Activated CD8-positive, alpha-beta memory T cell treated with anti-CD3 and anti-CD28 coated beads, Interleukin-2, amount 10 ng/mL, durations not matched to agents 7 days and 5 days (primary cell): ENCODE results near the gene PSMA6. TPM values are rescaled to one million over a fixed set of nuclear protein-coding genes. Genes with fewer than 3 reads are reported as not detected.
"Not testable (repeated sequence)": the region's sequence is repeated elsewhere in the genome, so short reads cannot be mapped to it uniquely, and the experiment has no call there.

Experiments
- ATAC-seq: fragments of 150-1000 bp; cut with Tn5 transposase; one replicate; pipeline ENCODE4 v1.10.0; 2021; ENCODE audit warnings: moderate library complexity
- CTCF ChIA-PET: fragments of 350-600 bp; sonication (Branson Sonifier 250); formaldehyde crosslinking; loops from one replicate; lab custom pipeline; 2021; ENCODE audit warnings: antibody characterized with exemption; lab: Charles Lee
- DNase-seq: peaks from one replicate; pipeline ENCODE4 v3.0.0-alpha.2; 2020
- H3K27ac Mint-ChIP-seq: one replicate; pipeline ENCODE4 v1.8.0; 2021; ENCODE audit warnings: mild to moderate bottlenecking, mixed read lengths
- H3K27me3 Mint-ChIP-seq: one replicate; pipeline ENCODE4 v1.8.0; 2021; ENCODE audit warnings: mixed read lengths
- H3K36me3 Mint-ChIP-seq: one replicate; pipeline ENCODE4 v1.8.0; 2021; ENCODE audit warnings: mild to moderate bottlenecking, mixed read lengths
- H3K4me1 Mint-ChIP-seq: one replicate; pipeline ENCODE4 v1.8.0; 2021; ENCODE audit warnings: mixed read lengths
- H3K4me3 Mint-ChIP-seq: one replicate; pipeline ENCODE4 v1.8.0; 2021; ENCODE audit warnings: mild to moderate bottlenecking, moderate library complexity, mixed read lengths
- H3K9me3 Mint-ChIP-seq: one replicate; pipeline ENCODE4 v1.8.0; 2022; ENCODE audit warnings: low read depth, mixed read lengths
- total RNA-seq, 2 experiments: library from RNA; stranded (reverse); gene quantifications; one replicate each; pipeline ENCODE4 v1.2.3, GENCODE V29; 2021

Gene PSMA6
- total RNA-seq, 2 experiments from 2014 or later = 251 to 299 TPM

DNA sequence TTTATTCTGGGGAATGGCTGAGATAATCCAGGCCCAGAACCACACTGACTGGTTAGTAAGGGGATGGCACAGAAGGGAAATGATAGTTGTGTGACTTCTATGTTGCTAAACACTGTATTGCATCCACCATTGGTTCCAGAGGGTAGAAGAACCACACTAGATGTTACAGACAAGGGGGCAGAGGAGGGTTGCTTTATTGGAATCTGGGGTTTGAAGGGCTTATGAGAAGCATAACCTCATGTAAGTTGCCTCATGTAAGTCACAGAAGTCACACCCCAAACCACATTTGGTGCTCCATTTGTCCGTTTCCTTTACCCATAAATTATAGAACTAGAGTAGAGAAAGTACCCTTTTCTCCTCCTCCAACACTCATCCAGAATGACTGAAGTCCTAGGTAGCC is 5.5 kb upstream of the PSMA6 start:
- Mint-ChIP-seq H3K9me3 (no peaks in the 10 kb centered on the region), H3K4me3 (no peak overlapping the region), H3K27me3 (no peaks in the 10 kb centered on the region), H3K36me3 (peaks cover 10% of the 10 kb centered on the region), H3K27ac (peak overlapping the region; percentile 94), H3K4me1 (peaks cover 44% of the 10 kb centered on the region)
- CTCF ChIA-PET = interaction anchor here (1.0 to 3.2 kb wide), 7 partner anchors 9 to 117 kb away, joined by 3 to 17 read pairs (median 6); partner anchors contain the start of gene NFKBIA
- peak; percentile 50 for DNase-seq
- peak; percentile 17 for ATAC-seq

DNA sequence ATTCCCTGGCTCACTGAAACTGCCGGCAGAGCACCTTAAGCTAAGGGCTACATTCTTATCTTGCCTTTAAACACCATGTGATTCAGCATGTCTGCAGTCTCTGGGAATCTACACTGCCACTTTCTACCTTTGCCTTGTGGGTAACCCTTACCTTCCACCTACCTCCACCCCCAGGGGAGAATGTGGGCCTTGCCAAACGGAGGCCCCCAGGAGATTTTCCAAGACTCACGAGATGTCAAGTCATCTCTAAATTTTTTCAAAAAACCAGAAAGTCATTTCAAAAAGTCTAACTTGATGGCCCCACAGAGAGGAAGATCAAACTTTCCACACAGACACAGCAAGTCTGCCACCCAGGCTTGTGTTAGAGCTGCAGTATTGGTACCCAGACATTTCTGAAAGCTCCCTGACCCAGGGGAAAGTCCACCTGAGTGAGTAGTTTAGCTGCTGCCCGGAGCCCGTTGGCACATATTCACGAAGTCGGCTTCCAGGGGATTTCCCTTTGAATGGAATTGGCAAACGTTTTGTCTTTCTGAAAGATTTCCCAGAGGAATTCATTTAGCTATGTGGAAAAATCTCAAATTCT is 4.7 kb upstream of the PSMA6 start:
- CTCF ChIA-PET = interaction anchor here (1.9 to 3.2 kb wide), 3 partner anchors 58 to 117 kb away, joined by 6 to 17 read pairs (median 13); partner anchors contain the start of gene NFKBIA
- H3K27ac Mint-ChIP-seq = peak overlapping the region; percentile 94
- H3K36me3 Mint-ChIP-seq = peaks cover 7% of the 10 kb centered on the region
- peaks cover 45% of the 10 kb centered on the region for H3K4me1 Mint-ChIP-seq
- no peaks in the 10 kb centered on the region for H3K9me3 Mint-ChIP-seq
- H3K4me3 Mint-ChIP-seq = no peak overlapping the region
- ATAC-seq (no peak), DNase-seq (peak; percentile 47)
- H3K27me3 Mint-ChIP-seq = no peaks in the 10 kb centered on the region

DNA sequence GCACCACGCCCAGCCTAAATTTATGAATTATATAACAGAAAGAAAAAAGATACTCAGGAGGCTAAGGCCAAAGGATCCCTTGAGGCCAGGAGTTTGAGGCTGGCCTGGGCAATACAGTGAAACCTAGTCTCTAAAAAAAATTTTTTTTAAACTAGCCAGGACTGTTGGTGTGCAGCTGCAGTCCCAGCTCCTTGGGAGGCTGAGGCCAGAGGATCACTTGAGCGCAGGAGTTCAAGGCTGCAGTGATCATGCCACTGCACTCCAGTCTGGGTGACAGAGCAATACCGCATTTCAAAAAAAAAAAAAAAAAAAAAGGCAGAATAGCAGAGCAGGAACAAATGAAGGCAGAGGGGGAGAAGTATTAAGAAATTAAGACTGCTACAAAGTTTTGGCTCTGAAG is 2.6 kb upstream of the PSMA6 start:
- Mint-ChIP-seq H3K4me1 (peaks cover 44% of the 10 kb centered on the region), H3K9me3 (no peaks in the 10 kb centered on the region), H3K27me3 (no peaks in the 10 kb centered on the region), H3K4me3 (no peak overlapping the region), H3K27ac (no peak overlapping the region), H3K36me3 (peaks cover 12% of the 10 kb centered on the region)
- ATAC-seq = no peak
- no peak for DNase-seq
- CTCF ChIA-PET = interaction anchor here (0.7 kb wide), 1 partner anchor 309 kb away, joined by 5 read pairs; no protein-coding TSS in a partner anchor

DNA sequence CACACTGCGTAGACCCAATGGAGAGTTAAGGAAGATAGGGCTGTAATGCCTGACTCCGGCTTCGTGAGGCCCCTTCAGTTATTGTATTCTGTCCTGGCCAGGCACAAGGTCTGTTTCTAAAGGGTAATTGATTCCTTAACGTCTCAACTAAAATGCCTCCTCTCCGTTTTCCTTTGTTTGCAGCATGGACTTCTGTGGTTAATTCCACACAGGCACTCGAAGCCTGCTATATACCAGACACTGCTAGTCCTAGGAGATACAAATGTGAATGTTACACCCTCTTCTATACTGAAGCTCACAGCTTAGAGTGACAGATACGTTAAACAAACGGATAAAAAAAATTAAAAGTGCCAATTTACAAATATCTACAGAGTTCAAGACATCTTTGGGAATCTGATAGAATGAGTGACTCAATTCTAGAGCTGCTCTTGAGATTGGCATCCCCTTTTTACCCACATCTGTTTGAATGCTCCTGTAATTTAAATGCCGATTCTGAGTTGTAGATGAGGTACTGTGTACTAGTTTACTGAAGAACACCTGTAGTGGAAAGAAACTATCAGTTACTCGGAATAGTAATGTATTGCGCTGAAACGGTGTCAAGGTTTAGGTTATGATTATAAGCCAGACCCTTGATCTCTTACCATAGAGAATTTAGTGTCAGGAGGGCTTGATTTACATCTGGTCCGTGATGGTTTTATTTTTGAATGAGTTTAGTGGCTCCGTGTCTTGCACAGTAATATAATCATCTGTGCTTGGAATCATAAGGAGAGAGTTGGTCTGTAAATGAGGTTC is 784 bp downstream of the PSMA6 start:
- H3K4me1 Mint-ChIP-seq = peaks cover 38% of the 10 kb centered on the region
- peak overlapping the region; percentile 97 for H3K27ac Mint-ChIP-seq
- DNase-seq (no peak), ATAC-seq (peak; percentile 16)
- peak overlapping the region; percentile 96 for H3K4me3 Mint-ChIP-seq
- no peaks in the 10 kb centered on the region for H3K27me3 Mint-ChIP-seq
- CTCF ChIA-PET = interaction anchor here (1.0 to 3.1 kb wide), 9 partner anchors 8 to 171 kb away, joined by 3 to 36 read pairs (median 4); partner anchors contain the start of genes NFKBIA, PPP2R3C and PRORP
- no peaks in the 10 kb centered on the region for H3K9me3 Mint-ChIP-seq
- peaks cover 24% of the 10 kb centered on the region for H3K36me3 Mint-ChIP-seq

DNA sequence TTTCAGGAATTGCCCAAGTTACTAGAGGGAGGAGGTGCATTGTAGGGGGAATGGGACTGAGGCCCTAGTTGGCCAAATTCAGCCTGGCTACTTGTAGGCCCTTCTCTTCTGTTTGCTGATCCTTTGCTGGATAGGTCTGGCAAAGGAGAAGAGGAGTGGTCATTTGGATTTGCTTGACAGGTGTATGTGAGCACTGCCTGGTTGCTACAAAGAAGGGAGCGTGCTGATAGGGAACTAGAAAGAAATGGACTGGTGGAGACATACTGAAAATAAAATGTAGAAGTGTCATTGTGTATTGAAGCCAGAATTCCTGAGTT is 3.6 kb downstream of the PSMA6 start:
- Mint-ChIP-seq H3K4me1 (peaks cover 46% of the 10 kb centered on the region), H3K4me3 (peak overlapping the region; percentile 41), H3K36me3 (peaks cover 26% of the 10 kb centered on the region), H3K27ac (peak overlapping the region; percentile 55), H3K9me3 (no peaks in the 10 kb centered on the region), H3K27me3 (no peaks in the 10 kb centered on the region)
- DNase-seq (no peak), ATAC-seq (no peak)
- CTCF ChIA-PET = interaction anchor here (0.9 to 1.6 kb wide), 2 partner anchors 10 to 119 kb away, joined by 3 to 6 read pairs; no protein-coding TSS in a partner anchor

DNA sequence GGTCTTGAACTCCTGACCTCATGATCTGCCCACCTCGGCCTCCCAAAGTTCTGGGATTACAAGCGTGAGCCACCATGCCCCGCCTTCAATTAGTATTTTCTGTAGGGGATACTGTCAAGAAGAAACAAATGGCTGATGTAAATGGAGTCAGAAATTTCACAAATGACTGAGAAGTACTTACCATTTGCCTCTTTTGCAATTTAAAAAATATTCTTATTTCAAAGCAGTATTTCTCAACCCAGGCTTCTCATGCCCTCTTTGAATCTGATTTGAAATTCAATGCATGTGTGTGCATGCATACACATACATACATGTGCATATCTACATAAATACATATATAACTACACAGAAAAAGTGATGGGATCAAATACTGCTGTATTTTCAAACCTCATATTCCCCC is 4.4 kb downstream of the PSMA6 start:
- peak overlapping the region; percentile 32 for H3K27ac Mint-ChIP-seq
- no peaks in the 10 kb centered on the region for H3K27me3 Mint-ChIP-seq
- no peaks in the 10 kb centered on the region for H3K9me3 Mint-ChIP-seq
- H3K4me1 Mint-ChIP-seq = peaks cover 52% of the 10 kb centered on the region
- DNase-seq (no peak), ATAC-seq (no peak)
- H3K36me3 Mint-ChIP-seq = peaks cover 26% of the 10 kb centered on the region
- H3K4me3 Mint-ChIP-seq = no peak overlapping the region
- CTCF ChIA-PET = interaction anchor here (1.6 kb wide), 1 partner anchor 11 kb away, joined by 6 read pairs; no protein-coding TSS in a partner anchor

DNA sequence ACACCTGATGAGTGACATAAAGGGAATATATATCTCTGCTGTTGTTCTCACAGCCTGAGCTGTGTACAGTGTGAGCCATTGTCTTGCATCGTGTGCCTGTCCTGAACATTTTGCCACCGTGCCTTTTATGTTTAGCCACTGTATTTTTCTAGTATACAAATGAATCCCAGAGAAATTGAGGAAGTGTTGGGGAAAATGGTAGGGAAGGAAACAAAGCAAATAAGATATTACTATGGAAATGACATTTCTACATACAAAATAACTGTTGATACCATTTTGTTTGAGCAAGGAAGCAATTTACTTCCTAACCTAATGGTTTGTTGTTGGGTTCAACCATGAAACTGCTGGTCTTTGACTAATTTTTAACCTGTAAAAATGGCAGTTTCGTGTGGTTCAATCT is 5.5 kb downstream of the PSMA6 start:
- Mint-ChIP-seq H3K27ac (no peak overlapping the region), H3K4me3 (no peak overlapping the region)
- CTCF ChIA-PET = no interaction called here

DNA sequence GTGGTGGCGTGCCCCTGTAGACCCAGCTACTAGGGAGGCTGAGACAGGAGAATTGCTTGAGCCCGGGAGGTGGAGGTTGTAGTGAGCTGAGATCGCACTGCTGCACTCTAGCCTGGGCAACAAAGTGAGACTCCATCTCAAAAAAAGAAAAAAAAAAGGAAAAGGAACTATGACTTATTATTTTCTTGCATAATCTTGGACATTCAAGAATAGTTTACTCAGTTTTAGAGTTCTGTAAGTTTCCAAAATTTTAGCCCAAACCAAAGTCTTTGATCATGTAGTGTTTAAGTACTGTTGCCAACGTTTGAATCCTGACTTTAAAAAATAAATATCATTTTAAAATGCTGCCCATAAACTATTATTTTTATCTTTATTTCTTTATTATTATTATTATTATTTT is 6.2 kb downstream of the PSMA6 start:
- H3K9me3 Mint-ChIP-seq = no peaks in the 10 kb centered on the region
- CTCF ChIA-PET = no interaction called here

More for the DNA sequence above, 5.5 kb downstream of the PSMA6 start:
- Mint-ChIP-seq H3K4me1 (peaks cover 62% of the 10 kb centered on the region), H3K27me3 (no peaks in the 10 kb centered on the region), H3K9me3 (no peaks in the 10 kb centered on the region), H3K36me3 (peaks cover 36% of the 10 kb centered on the region)
- no peak for ATAC-seq
- no peak for DNase-seq

DNA sequence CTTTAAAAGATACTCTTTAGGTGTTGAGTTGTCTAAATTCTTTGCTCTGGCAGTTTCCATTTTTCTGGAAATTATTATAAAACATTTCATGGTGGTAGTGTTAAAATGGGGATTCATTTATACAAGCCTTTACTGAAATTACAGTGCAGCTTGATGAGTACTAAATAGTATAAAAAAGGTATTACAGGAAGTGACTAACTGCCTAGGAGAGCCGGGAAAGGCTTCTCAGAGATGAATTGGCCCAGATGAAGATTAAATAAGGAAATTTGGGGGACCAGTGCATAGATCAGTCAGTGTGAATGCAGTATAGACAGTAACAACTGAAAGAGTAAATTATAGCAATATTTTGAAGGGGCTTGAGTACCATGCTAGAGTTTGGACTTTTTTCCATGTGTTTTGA is 7.5 kb downstream of the PSMA6 start:
- no peaks in the 10 kb centered on the region for H3K9me3 Mint-ChIP-seq
- H3K27me3 Mint-ChIP-seq = no peaks in the 10 kb centered on the region
- no peak overlapping the region for H3K4me3 Mint-ChIP-seq
- H3K36me3 Mint-ChIP-seq = peaks cover 35% of the 10 kb centered on the region
- ATAC-seq (peak; percentile 33), DNase-seq (no peak)
- peaks cover 68% of the 10 kb centered on the region for H3K4me1 Mint-ChIP-seq
- CTCF ChIA-PET = interaction anchor here (1.2 to 1.7 kb wide), 5 partner anchors 10 to 112 kb away, joined by 3 to 5 read pairs (median 3); no protein-coding TSS in a partner anchor
- H3K27ac Mint-ChIP-seq = peak overlapping the region; percentile 70

More for the DNA sequence above, 6.2 kb downstream of the PSMA6 start:
- H3K36me3 Mint-ChIP-seq = peaks cover 40% of the 10 kb centered on the region
- no peak for ATAC-seq
- H3K27me3 Mint-ChIP-seq = no peaks in the 10 kb centered on the region
- no peak overlapping the region for H3K4me3 Mint-ChIP-seq
- DNase-seq = no peak
- peaks cover 68% of the 10 kb centered on the region for H3K4me1 Mint-ChIP-seq
- H3K27ac Mint-ChIP-seq = no peak overlapping the region

DNA sequence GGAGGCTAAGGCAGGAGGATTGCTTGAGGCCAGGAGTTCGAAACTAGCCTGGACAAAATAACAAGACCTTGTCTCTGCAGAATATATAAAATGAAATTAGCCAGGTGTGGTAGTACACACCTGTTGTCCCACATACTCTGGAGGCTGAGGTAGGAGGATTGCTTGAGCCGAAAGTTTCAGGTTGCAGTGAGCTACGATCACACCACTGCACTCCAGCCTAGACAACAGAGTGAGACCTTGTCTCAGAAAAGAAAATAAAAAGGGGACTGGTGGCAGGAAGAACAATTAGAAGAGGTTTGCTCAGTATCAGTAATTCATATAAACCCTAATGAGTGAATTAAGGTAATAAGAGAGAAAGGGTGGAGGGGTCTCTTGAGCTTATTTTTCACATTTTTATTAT is 8.0 kb downstream of the PSMA6 start:
- no peak for ATAC-seq
- peaks cover 31% of the 10 kb centered on the region for H3K36me3 Mint-ChIP-seq
- CTCF ChIA-PET = interaction anchor here (1.0 to 1.7 kb wide), 7 partner anchors 8 to 112 kb away, joined by 3 to 7 read pairs (median 3); partner anchors contain the start of gene PSMA6
- H3K27ac Mint-ChIP-seq = peak overlapping the region; percentile 71
- H3K9me3 Mint-ChIP-seq = no peaks in the 10 kb centered on the region
- no peak overlapping the region for H3K4me3 Mint-ChIP-seq
- H3K27me3 Mint-ChIP-seq = no peaks in the 10 kb centered on the region
- no peak for DNase-seq
- H3K4me1 Mint-ChIP-seq = peaks cover 64% of the 10 kb centered on the region

DNA sequence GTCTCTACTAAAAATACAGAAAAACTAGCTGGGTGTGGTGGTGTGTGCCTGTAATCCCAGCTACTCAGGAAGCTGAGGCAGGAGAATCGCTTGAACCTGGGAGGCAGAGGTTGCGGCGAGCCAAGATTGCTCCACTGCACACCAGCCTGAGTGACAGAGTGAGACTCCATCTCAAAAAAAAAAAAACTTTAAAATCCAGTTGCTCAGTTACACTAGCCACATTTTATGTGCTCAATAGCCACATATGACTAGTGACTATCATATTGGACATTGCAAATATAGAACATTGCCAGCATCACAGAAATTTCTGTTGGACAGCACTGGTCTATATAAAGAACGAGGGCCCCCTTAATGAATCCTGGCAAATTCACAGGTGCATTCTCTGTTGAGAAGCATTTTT is 9.2 kb downstream of the PSMA6 start:
- peak; percentile 29 for ATAC-seq
- not testable (repeated sequence) for H3K4me3 Mint-ChIP-seq, DNase-seq, H3K27me3 Mint-ChIP-seq, H3K9me3 Mint-ChIP-seq
- CTCF ChIA-PET = interaction anchor here (0.8 to 1.7 kb wide), 7 partner anchors 9 to 111 kb away, joined by 3 to 7 read pairs (median 3); partner anchors contain the start of gene PSMA6
- H3K4me1 Mint-ChIP-seq = peaks cover 55% of the 10 kb centered on the region
- H3K27ac Mint-ChIP-seq = peak overlapping the region; percentile 67
- peaks cover 28% of the 10 kb centered on the region for H3K36me3 Mint-ChIP-seq

DNA sequence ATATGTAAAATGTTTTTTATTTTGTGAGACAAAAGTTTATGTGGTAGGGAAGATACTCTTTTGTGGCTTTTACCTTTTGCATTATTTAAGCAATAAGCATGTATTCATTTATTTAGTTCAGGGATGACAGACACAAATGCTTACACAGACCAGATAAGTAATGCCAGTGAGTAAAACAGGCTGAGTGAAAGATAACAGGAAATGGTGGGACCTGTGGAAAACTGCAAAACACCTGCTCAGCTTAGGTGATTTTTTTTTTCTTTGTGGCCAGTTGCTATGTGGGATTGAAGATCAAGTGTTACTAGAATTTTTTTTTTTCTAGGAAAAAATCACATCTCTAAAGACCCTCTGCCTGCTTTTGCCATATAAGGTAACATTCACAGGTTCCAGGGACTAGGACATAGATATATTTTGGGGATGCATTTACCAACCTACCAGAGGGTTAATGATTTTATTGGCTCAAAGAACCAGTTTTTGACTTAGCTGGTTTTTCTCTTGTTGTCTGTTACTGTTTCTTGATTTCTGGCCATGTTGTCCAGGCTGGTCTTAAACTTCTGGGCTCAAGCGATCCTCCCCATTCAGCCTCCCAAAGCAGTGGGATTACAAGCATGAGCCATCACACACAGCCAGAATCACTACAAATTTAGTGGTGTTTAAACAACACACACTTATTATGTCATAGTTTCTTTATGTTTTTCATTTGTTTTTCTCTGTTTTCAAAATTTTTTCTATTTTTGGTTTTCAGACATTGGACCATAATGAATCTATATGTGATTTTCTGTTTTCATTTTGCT is 9.8 kb downstream of the PSMA6 start:
- H3K27ac Mint-ChIP-seq = peak overlapping the region; percentile 67
- no peak overlapping the region for H3K4me3 Mint-ChIP-seq
- H3K36me3 Mint-ChIP-seq = peaks cover 28% of the 10 kb centered on the region
- CTCF ChIA-PET = interaction anchor here (1.2 kb wide), 1 partner anchor 11 kb away, joined by 3 read pairs; no protein-coding TSS in a partner anchor
- ATAC-seq (peak; percentile 59), DNase-seq (no peak)
- H3K9me3 Mint-ChIP-seq = no peaks in the 10 kb centered on the region
- H3K27me3 Mint-ChIP-seq = no peaks in the 10 kb centered on the region
- H3K4me1 Mint-ChIP-seq = peaks cover 49% of the 10 kb centered on the region
